IMR-90 (cell line): Measurements from ENCODE around the gene PTCH1. TPM values are rescaled to one million over a fixed set of nuclear protein-coding genes. Genes with fewer than 3 reads are reported as not detected.
A peak's percentile ranks its signal among the peaks of the same experiment; 100 is the strongest.

Source experiments
- ATAC-seq: fragments of 200-7000 bp; cut with Tn5 transposase; 2 replicates; pipeline ENCODE4 v1.9.1; 2020; ENCODE audit warnings: low read depth, mild to moderate bottlenecking, moderate library complexity
- BruUV-seq: library from RNA; stranded (reverse); fragments of 400-500 nt; replicated peaks from 2 replicates; lab custom pipeline; 2021; lab: Mats Ljungman, UMichigan
- CTCF ChIA-PET: fragments of 300-600 bp; formaldehyde crosslinking; extraction: SDS; loops from one replicate; lab custom pipeline; 2021; ENCODE audit warnings: antibody characterized with exemption; lab: Yijun Ruan, JAX
- POLR2A ChIA-PET: fragments of 300-600 bp; sonication (Branson Sonifier 250); formaldehyde crosslinking; loops from one replicate; lab custom pipeline; 2022; ENCODE audit warnings: antibody characterized with exemption; ENCODE audit not compliant: unreplicated experiment; lab: Charles Lee
- DNase-seq: peaks from one replicate; pipeline ENCODE4 v3.0.0; 2013
- H2AFZ ChIP-seq: replicated peaks from 2 replicates; pipeline ENCODE3; 2013; ENCODE audit warnings: low read length, mild to moderate bottlenecking; ENCODE audit not compliant: poor library complexity
- H2AK5ac ChIP-seq: 2 replicates; pipeline ENCODE4 v1.6.1; 2013; ENCODE audit warnings: low read depth, low read length, inconsistent platforms
- H2AK9ac ChIP-seq: replicated peaks from 2 replicates; pipeline ENCODE3; 2013; ENCODE audit warnings: mild to moderate bottlenecking, low read depth, low read length, moderate library complexity; ENCODE audit not compliant: poor library complexity
- H2BK120ac ChIP-seq: 2 replicates; pipeline ENCODE4 v1.6.1; 2013; ENCODE audit warnings: low read depth, low read length, inconsistent platforms
- H2BK15ac ChIP-seq: 3 replicates; pipeline ENCODE4 v1.6.1; 2013; ENCODE audit warnings: low read depth, low read length, inconsistent platforms
- H2BK20ac ChIP-seq: 2 replicates; pipeline ENCODE4 v1.6.1; 2013; ENCODE audit warnings: low read depth, mild to moderate bottlenecking, inconsistent platforms, low read length, moderate library complexity
- H2BK5ac ChIP-seq: 2 replicates; pipeline ENCODE4 v1.6.1; 2013; ENCODE audit warnings: mild to moderate bottlenecking, low read depth, low read length, inconsistent platforms; ENCODE audit not compliant: poor library complexity, severe bottlenecking
- H3K14ac ChIP-seq: replicated peaks from 2 replicates; pipeline ENCODE4 v1.6.1; 2013; ENCODE audit warnings: low read depth, low read length, inconsistent platforms
- H3K18ac ChIP-seq: 2 replicates; pipeline ENCODE4 v1.6.1; 2013; ENCODE audit warnings: low read depth, low read length, control low read depth
- H3K23ac ChIP-seq: 2 replicates; pipeline ENCODE4 v1.6.1; 2013; ENCODE audit warnings: low read depth, low read length, inconsistent platforms
- H3K27ac ChIP-seq: 2 replicates; pipeline ENCODE4 v1.5.1; 2013; ENCODE audit warnings: mild to moderate bottlenecking, control low read depth, low read length; ENCODE audit not compliant: insufficient read depth
- H3K27me3 ChIP-seq: 2 replicates; pipeline ENCODE4 v1.6.1; 2013; ENCODE audit warnings: low read length; ENCODE audit not compliant: control insufficient read depth, insufficient read depth
- H3K36me3 ChIP-seq: 2 replicates; pipeline ENCODE4 v1.6.1; 2013; ENCODE audit warnings: low read length, mixed read lengths; ENCODE audit not compliant: control insufficient read depth, insufficient read depth
- H3K4ac ChIP-seq: 2 replicates; pipeline ENCODE4 v1.6.1; 2013; ENCODE audit warnings: low read depth, low read length, inconsistent platforms
- H3K4me1 ChIP-seq: 2 replicates; pipeline ENCODE4 v1.6.1; 2013; ENCODE audit warnings: low read length, mixed read lengths; ENCODE audit not compliant: control insufficient read depth, insufficient read depth
- H3K4me2 ChIP-seq: 2 replicates; pipeline ENCODE4 v1.6.1; 2013; ENCODE audit warnings: low read depth, mild to moderate bottlenecking, control low read depth, low read length, moderate library complexity
- H3K4me3 ChIP-seq: 2 replicates; pipeline ENCODE4 v1.5.1; 2013; ENCODE audit warnings: low read depth, mild to moderate bottlenecking, control low read depth, low read length, moderate library complexity; ENCODE audit not compliant: insufficient read depth
- H3K56ac ChIP-seq: 2 replicates; pipeline ENCODE4 v1.6.1; 2013; ENCODE audit warnings: low read length, inconsistent platforms; ENCODE audit not compliant: insufficient read depth; ENCODE audit errors: extremely low read depth
- H3K79me1 ChIP-seq, 2 experiments: 2 replicates each; pipeline ENCODE4 v1.6.1; 2013; ENCODE audit warnings: low read length in 2 of 2, inconsistent platforms in 1 of 2, low read depth in 1 of 2
- H3K9ac ChIP-seq: 2 replicates; pipeline ENCODE4 v1.6.1; 2013; ENCODE audit warnings: low read depth, low read length, control low read depth
- H3K9me1 ChIP-seq: 2 replicates; pipeline ENCODE4 v1.6.1; 2013; ENCODE audit warnings: low read length, inconsistent platforms; ENCODE audit not compliant: insufficient read depth
- H3K9me3 ChIP-seq: 2 replicates; pipeline ENCODE4 v1.6.1; 2013; ENCODE audit warnings: low read length; ENCODE audit not compliant: control insufficient read depth, insufficient read depth
- H4K20me1 ChIP-seq: 2 replicates; pipeline ENCODE4 v1.6.1; 2013; ENCODE audit warnings: low read length, inconsistent platforms; ENCODE audit not compliant: insufficient read depth
- H4K5ac ChIP-seq: 2 replicates; pipeline ENCODE4 v1.6.1; 2013; ENCODE audit warnings: mild to moderate bottlenecking, low read depth, low read length, control low read depth
- H4K8ac ChIP-seq, 2 experiments: 2 replicates each; pipeline ENCODE4 v1.6.1; 2013; ENCODE audit warnings: low read depth in 2 of 2, low read length in 2 of 2, control low read depth in 1 of 2, inconsistent platforms in 1 of 2
- H4K91ac ChIP-seq: 2 replicates; pipeline ENCODE4 v1.6.1; 2013; ENCODE audit warnings: low read depth, low read length, inconsistent platforms; ENCODE audit not compliant: insufficient read depth
- BHLHE40 ChIP-seq: fragments of 150-350 bp; IDR thresholded peaks from 2 replicates; pipeline ENCODE4 v1.6.1; 2016; ENCODE audit warnings: mild to moderate bottlenecking, low read depth, low read length
- CEBPB ChIP-seq: IDR thresholded peaks from 2 replicates; pipeline ENCODE4 v1.6.1; 2012; ENCODE audit warnings: low read depth, low read length, improper control_type of control experiment
- CHD1 ChIP-seq: IDR thresholded peaks from 2 replicates; pipeline ENCODE4 v1.6.1; 2012; ENCODE audit warnings: low read depth, low read length, improper control_type of control experiment
- FOS ChIP-seq: fragments of 150-350 bp; IDR thresholded peaks from 2 replicates; pipeline ENCODE4 v1.6.1; 2016; ENCODE audit warnings: low read depth, low read length
- MAFK ChIP-seq: IDR thresholded peaks from 2 replicates; pipeline ENCODE4 v1.6.1; 2012; ENCODE audit warnings: low read depth, low read length, improper control_type of control experiment
- MAZ ChIP-seq: IDR thresholded peaks from 2 replicates; pipeline ENCODE4 v1.6.1; 2012; ENCODE audit warnings: low read depth, mild to moderate bottlenecking, low read length, improper control_type of control experiment, moderate library complexity, borderline replicate concordance
- MXI1 ChIP-seq: IDR thresholded peaks from 2 replicates; pipeline ENCODE4 v1.6.1; 2012; ENCODE audit warnings: low read depth, mild to moderate bottlenecking, low read length, moderate library complexity, borderline replicate concordance
- NFE2L2 ChIP-seq: fragments of 150-350 bp; IDR thresholded peaks from 2 replicates; pipeline ENCODE4 v1.6.1; 2016; ENCODE audit warnings: low read depth, mild to moderate bottlenecking, low read length
- POLR2A ChIP-seq: IDR thresholded peaks from 2 replicates; pipeline ENCODE4 v1.6.1; 2012; ENCODE audit warnings: mild to moderate bottlenecking, low read depth, low read length
- RAD21 ChIP-seq: IDR thresholded peaks from 2 replicates; pipeline ENCODE4 v1.6.1; 2012; ENCODE audit warnings: low read length, improper control_type of control experiment
- RCOR1 ChIP-seq: IDR thresholded peaks from 2 replicates; pipeline ENCODE4 v1.6.1; 2012; ENCODE audit warnings: mild to moderate bottlenecking, low read length, improper control_type of control experiment; ENCODE audit not compliant: insufficient replicate concordance
- RFX5 ChIP-seq: IDR thresholded peaks from 2 replicates; pipeline ENCODE4 v1.8.0; 2012; ENCODE audit warnings: low read depth, mild to moderate bottlenecking, low read length, moderate library complexity
- SMC3 ChIP-seq: fragments of 150-350 bp; IDR thresholded peaks from 2 replicates; pipeline ENCODE4 v1.6.1; 2016; ENCODE audit warnings: low read depth, mild to moderate bottlenecking, antibody characterized with exemption, low read length, moderate library complexity
- WGBS, 2 experiments: methylation state at CpG; one replicate each; pipeline versions ENCODE4 v1.1.5 to v1.1.7; 2013; ENCODE audit warnings: missing lambda C conversion rate in 2 of 2; ENCODE audit not compliant: insufficient read length in 1 of 2; ENCODE audit errors: extremely low coverage in 2 of 2; 5-methylcytosine and 5-hydroxymethylcytosine counted together
- dilution Hi-C: fragments of 300-500 bp; cut with HindIII; formaldehyde crosslinking; loops from one replicate; pipeline ENCODE4 v1.14.3; 2018; ENCODE audit warnings: low sequenced_read_pairs; ENCODE audit not compliant: unreplicated experiment
- in situ Hi-C: fragments of 300-500 bp; cut with MboI; formaldehyde crosslinking; loops from 3 replicates; pipeline ENCODE4 v1.14.3; 2019; ENCODE audit warnings: low sequenced_read_pairs, inconsistent platforms, mixed read lengths
- intact Hi-C: fragments of 100-400 bp; cut with micrococcal nuclease; formaldehyde crosslinking; loops from 2 replicates; pipeline ENCODE4 v1.10.0; 2022
- polyA plus RNA-seq, 3 experiments: library from polyadenylated mRNA; depleted of rRNA; stranded (reverse); fragments of >200 nt; gene quantifications; 2 replicates each; pipeline ENCODE4 v1.2.3, GENCODE V29; 2012; ENCODE audit warnings: low replicate concordance in 1 of 3
- total RNA-seq: library from RNA; depleted of rRNA; stranded (reverse); fragments of >200 nt; gene quantifications from 2 replicates; pipeline ENCODE4 v1.2.3, GENCODE V29; 2012
- TF ChIP-seq, protein P1 (sequence below): fragments of 150-350 bp; IDR thresholded peaks from 2 replicates; pipeline ENCODE4 v1.6.1; 2016; ENCODE audit warnings: low read depth, mild to moderate bottlenecking, low read length, moderate library complexity, borderline replicate concordance
- TF ChIP-seq, protein P2 (sequence below): fragments of 150-350 bp; IDR thresholded peaks from 2 replicates; pipeline ENCODE4 v1.6.1; 2017; ENCODE audit warnings: mild to moderate bottlenecking, antibody characterized with exemption, low read length, low read depth
- TF ChIP-seq, protein P3 (sequence below): conservative IDR thresholded peaks from 2 replicates; pipeline ENCODE4 v1.5.1; 2012; ENCODE audit warnings: mild to moderate bottlenecking, low read depth, low read length, improper control_type of control experiment

Gene PTCH1
- total and polyA plus RNA-seq, 2 of the 4 experiments (the other 2 are of a cell fraction) = 4.1 to 5.0 TPM

DNA sequence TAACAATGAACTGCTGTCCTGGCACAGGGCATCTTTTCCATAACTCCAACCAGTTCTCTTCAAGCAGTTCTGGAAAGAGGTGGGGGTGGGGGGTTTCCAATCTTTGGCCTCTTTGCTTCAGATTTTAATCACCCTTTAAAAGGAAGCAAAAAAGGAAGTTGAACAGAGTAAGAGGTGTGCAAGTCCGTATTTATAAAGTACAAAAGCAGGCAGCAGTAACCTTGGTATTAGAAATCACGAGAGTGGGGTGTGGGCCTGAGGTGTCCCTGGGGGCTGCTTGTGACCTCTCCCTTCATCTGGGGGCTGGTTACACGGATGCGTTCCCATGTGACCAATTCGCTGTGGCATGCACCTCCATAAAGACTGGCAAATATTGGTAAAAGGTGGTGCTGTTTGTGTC is 70.5 kb downstream of the PTCH1 start:
- no peak overlapping the region for H3K14ac ChIP-seq
- CTCF ChIA-PET = no interaction called here
- WGBS, 2 experiments = 100% methylated on average over 1 of the region's 5 CpGs; no CpG with 5 or more reads in 1 of the 2 experiments
- H3K27ac ChIP-seq = no peak overlapping the region
- in situ Hi-C loops (no loop called here), dilution Hi-C loops (no loop called here), intact Hi-C loops (no loop called here)
- no peaks in the 10 kb centered on the region for H3K9me3 ChIP-seq
- H3K4me1 ChIP-seq = peaks cover 6% of the 10 kb centered on the region; the same call in 1 of the 2 replicates
- H3K27me3 ChIP-seq = no peaks in the 10 kb centered on the region
- DNase-seq = no peak
- no peaks in the 10 kb centered on the region for H4K20me1 ChIP-seq
- H3K4me2 ChIP-seq = no peak overlapping the region
- no peak overlapping the region for H4K91ac ChIP-seq
- H2BK20ac ChIP-seq = no peak overlapping the region
- H3K9me1 ChIP-seq = peaks cover 5% of the 10 kb centered on the region; the same call in 1 of the 2 replicates
- no peak overlapping the region for H2BK5ac ChIP-seq
- no peak overlapping the region for H3K4ac ChIP-seq
- H2AK9ac ChIP-seq = peak overlapping the region; percentile 32
- no peak overlapping the region for H3K56ac ChIP-seq
- H3K36me3 ChIP-seq = peaks cover 53% of the 10 kb centered on the region; the same call in 1 of the 2 replicates
- H3K23ac ChIP-seq = no peak overlapping the region
- no peak overlapping the region for H3K9ac ChIP-seq
- no peak overlapping the region for H2AFZ ChIP-seq
- H2AK5ac ChIP-seq = no peak overlapping the region
- no peak for TF ChIP-seq RAD21
- TF ChIP-seq CHD1 = no peak
- no peak for TF ChIP-seq POLR2A
- TF ChIP-seq FOS = no peak
- TF ChIP-seq, protein P1, sequence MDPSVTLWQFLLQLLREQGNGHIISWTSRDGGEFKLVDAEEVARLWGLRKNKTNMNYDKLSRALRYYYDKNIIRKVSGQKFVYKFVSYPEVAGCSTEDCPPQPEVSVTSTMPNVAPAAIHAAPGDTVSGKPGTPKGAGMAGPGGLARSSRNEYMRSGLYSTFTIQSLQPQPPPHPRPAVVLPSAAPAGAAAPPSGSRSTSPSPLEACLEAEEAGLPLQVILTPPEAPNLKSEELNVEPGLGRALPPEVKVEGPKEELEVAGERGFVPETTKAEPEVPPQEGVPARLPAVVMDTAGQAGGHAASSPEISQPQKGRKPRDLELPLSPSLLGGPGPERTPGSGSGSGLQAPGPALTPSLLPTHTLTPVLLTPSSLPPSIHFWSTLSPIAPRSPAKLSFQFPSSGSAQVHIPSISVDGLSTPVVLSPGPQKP = no peak
- no peak for TF ChIP-seq BHLHE40
- no peak for TF ChIP-seq CEBPB
- TF ChIP-seq MXI1 = no peak
- TF ChIP-seq, protein P2, sequence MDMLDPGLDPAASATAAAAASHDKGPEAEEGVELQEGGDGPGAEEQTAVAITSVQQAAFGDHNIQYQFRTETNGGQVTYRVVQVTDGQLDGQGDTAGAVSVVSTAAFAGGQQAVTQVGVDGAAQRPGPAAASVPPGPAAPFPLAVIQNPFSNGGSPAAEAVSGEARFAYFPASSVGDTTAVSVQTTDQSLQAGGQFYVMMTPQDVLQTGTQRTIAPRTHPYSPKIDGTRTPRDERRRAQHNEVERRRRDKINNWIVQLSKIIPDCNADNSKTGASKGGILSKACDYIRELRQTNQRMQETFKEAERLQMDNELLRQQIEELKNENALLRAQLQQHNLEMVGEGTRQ = no peak
- no peak for TF ChIP-seq SMC3
- no peak for TF ChIP-seq NFE2L2
- TF ChIP-seq RFX5 = no peak
- TF ChIP-seq, protein P3, sequence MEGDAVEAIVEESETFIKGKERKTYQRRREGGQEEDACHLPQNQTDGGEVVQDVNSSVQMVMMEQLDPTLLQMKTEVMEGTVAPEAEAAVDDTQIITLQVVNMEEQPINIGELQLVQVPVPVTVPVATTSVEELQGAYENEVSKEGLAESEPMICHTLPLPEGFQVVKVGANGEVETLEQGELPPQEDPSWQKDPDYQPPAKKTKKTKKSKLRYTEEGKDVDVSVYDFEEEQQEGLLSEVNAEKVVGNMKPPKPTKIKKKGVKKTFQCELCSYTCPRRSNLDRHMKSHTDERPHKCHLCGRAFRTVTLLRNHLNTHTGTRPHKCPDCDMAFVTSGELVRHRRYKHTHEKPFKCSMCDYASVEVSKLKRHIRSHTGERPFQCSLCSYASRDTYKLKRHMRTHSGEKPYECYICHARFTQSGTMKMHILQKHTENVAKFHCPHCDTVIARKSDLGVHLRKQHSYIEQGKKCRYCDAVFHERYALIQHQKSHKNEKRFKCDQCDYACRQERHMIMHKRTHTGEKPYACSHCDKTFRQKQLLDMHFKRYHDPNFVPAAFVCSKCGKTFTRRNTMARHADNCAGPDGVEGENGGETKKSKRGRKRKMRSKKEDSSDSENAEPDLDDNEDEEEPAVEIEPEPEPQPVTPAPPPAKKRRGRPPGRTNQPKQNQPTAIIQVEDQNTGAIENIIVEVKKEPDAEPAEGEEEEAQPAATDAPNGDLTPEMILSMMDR = no peak
- TF ChIP-seq RCOR1 = no peak
- no peak for TF ChIP-seq MAZ
- no peak for TF ChIP-seq MAFK
- H3K4me3 ChIP-seq = no peak overlapping the region
- no peak overlapping the region for H3K18ac ChIP-seq
- ATAC-seq = no peak
- H2BK120ac ChIP-seq = no peak overlapping the region
- no peak overlapping the region for H4K8ac ChIP-seq
- no peak overlapping the region for H2BK15ac ChIP-seq
- H4K5ac ChIP-seq = no peak overlapping the region
- POLR2A ChIA-PET = no interaction called here
- no TSS peak for BruUV-seq
- H3K79me1 ChIP-seq = no peaks in the 10 kb centered on the region
